ENCODE measurements around the gene MT3.

DNA sequence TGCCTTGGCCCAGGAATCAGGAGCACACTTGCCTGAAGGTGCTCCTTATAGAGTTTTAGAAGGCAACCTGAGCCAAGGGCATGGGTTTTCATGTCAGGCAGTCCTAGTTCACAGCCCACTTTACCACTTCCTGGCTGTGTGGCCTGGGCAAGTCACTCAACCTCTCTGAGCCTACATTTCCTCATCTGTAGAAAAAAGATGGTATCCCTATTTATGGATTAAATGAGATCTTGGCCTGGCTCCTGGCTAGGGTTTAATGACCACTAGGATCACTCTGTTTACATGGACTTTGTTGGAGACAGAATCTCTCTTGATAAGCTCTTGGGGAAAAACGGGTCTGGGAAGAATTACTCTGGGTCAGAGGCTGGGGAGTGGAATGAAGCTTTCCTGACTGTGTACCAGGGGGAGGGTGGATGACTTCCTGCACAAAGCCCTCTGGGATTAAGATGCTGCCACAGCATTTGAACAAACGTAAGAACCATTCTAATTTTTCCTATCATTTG, 21.3 kb downstream of the MT3 start:
- TF ChIP-seq, protein P1, sequence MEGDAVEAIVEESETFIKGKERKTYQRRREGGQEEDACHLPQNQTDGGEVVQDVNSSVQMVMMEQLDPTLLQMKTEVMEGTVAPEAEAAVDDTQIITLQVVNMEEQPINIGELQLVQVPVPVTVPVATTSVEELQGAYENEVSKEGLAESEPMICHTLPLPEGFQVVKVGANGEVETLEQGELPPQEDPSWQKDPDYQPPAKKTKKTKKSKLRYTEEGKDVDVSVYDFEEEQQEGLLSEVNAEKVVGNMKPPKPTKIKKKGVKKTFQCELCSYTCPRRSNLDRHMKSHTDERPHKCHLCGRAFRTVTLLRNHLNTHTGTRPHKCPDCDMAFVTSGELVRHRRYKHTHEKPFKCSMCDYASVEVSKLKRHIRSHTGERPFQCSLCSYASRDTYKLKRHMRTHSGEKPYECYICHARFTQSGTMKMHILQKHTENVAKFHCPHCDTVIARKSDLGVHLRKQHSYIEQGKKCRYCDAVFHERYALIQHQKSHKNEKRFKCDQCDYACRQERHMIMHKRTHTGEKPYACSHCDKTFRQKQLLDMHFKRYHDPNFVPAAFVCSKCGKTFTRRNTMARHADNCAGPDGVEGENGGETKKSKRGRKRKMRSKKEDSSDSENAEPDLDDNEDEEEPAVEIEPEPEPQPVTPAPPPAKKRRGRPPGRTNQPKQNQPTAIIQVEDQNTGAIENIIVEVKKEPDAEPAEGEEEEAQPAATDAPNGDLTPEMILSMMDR (IDR thresholded peaks at IDR 0.05) = no peak
- TF ChIP-seq TCF7L2 (IDR thresholded peaks at IDR 0.05; ENCODE audit: low read depth, low read length) = no peak
- TF ChIP-seq POLR2AphosphoS5 (IDR thresholded peaks at IDR 0.05; ENCODE audit: low read depth, low read length) = no peak
- TF ChIP-seq, protein P2, sequence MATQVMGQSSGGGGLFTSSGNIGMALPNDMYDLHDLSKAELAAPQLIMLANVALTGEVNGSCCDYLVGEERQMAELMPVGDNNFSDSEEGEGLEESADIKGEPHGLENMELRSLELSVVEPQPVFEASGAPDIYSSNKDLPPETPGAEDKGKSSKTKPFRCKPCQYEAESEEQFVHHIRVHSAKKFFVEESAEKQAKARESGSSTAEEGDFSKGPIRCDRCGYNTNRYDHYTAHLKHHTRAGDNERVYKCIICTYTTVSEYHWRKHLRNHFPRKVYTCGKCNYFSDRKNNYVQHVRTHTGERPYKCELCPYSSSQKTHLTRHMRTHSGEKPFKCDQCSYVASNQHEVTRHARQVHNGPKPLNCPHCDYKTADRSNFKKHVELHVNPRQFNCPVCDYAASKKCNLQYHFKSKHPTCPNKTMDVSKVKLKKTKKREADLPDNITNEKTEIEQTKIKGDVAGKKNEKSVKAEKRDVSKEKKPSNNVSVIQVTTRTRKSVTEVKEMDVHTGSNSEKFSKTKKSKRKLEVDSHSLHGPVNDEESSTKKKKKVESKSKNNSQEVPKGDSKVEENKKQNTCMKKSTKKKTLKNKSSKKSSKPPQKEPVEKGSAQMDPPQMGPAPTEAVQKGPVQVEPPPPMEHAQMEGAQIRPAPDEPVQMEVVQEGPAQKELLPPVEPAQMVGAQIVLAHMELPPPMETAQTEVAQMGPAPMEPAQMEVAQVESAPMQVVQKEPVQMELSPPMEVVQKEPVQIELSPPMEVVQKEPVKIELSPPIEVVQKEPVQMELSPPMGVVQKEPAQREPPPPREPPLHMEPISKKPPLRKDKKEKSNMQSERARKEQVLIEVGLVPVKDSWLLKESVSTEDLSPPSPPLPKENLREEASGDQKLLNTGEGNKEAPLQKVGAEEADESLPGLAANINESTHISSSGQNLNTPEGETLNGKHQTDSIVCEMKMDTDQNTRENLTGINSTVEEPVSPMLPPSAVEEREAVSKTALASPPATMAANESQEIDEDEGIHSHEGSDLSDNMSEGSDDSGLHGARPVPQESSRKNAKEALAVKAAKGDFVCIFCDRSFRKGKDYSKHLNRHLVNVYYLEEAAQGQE (IDR thresholded peaks at IDR 0.05; ENCODE audit: insufficient read depth in 1 of 2, low read depth in 2 of 2, low read length in 1 of 2) = no peak
- no peak for TF ChIP-seq SIN3A (IDR thresholded peaks at IDR 0.05; ENCODE audit: borderline replicate concordance, insufficient read depth, low read depth, low read length)

Measured in Panc1 (cell line).